Upper lobe of left lung (tissue), 4 donors: ENCODE measurements around the gene CDC7.

ENCODE experiments used
- CTCF ChIP-seq, 6 experiments: fragments of 450-650 bp in 4 of 6; fragments of 200-600 bp in 2 of 6; sonication (generic) in 2 of 6; IDR thresholded peaks; one replicate each; pipeline ENCODE4 v1.5.1; 2016 to 2019; ENCODE audit warnings: antibody characterized with exemption in 6 of 6
- EP300 ChIP-seq, 4 donors: sonication (generic); formaldehyde crosslinking; IDR thresholded peaks; one replicate each; pipeline ENCODE4 v1.5.1; 2017; ENCODE audit warnings: antibody characterized with exemption in 4 of 4, control low read depth in 2 of 4
- POLR2A ChIP-seq, 4 donors: fragments of 450-650 bp; IDR thresholded peaks; one replicate each; pipeline ENCODE4 v1.5.1; 2016 to 2017; ENCODE audit warnings: antibody characterized with exemption in 4 of 4, mild to moderate bottlenecking in 2 of 4

DNA sequence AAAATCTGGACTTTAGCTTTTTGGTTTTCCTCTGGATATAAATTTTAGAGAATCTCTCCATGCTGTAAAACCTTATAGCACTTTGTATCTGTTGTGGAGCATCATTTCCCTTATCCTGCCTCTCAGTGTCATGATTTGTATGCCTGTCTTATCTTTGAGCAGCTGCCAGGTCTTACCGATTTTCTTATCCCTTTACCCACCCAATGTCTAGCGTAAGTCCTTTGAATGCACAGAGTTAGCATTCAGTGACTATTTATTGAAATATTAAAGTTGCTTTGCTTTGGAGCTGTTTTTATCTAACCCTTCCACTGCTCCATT, 37.3 kb downstream of the CDC7 start:
- TF ChIP-seq CTCF (IDR thresholded peaks at IDR 0.05) (no peak), POLR2A (IDR thresholded peaks at IDR 0.05) (no peak), EP300 (IDR thresholded peaks at IDR 0.05) (no peak)
